Upper lobe of right lung (tissue), 1 donor: ENCODE measurements around the gene MEG3. TPM values are rescaled to one million over a fixed set of nuclear protein-coding genes. Genes with fewer than 3 reads are reported as not detected.

Experiments used
- ATAC-seq: fragments of 200-7000 bp; cut with Tn5 transposase; one replicate; pipeline ENCODE4 v1.9.1; 2020; ENCODE audit warnings: mild to moderate bottlenecking, moderate library complexity
- DNase-seq: peaks from one replicate; pipeline ENCODE4 v3.0.0-alpha.2; 2020
- H3K27ac ChIP-seq: fragments of 200-600 bp; one replicate; pipeline ENCODE4 v1.8.0; 2022
- H3K27me3 ChIP-seq: fragments of 200-600 bp; one replicate; pipeline ENCODE4 v1.8.0; 2022; ENCODE audit warnings: mild to moderate bottlenecking
- H3K36me3 ChIP-seq: fragments of 200-600 bp; one replicate; pipeline ENCODE4 v1.8.0; 2022
- H3K4me1 ChIP-seq: fragments of 200-600 bp; one replicate; pipeline ENCODE4 v1.8.0; 2022
- H3K4me3 ChIP-seq: fragments of 200-600 bp; one replicate; pipeline ENCODE4 v1.8.0; 2022; ENCODE audit warnings: mild to moderate bottlenecking
- H3K9me3 ChIP-seq: fragments of 200-600 bp; one replicate; pipeline ENCODE4 v1.8.0; 2022
- CTCF ChIP-seq: fragments of 200-600 bp; IDR thresholded peaks from one replicate; pipeline ENCODE4 v1.8.0; 2022; ENCODE audit warnings: antibody characterized with exemption
- intact Hi-C: fragments of 100-400 bp; cut with DNase I; formaldehyde crosslinking; loops from one replicate; pipeline ENCODE4 v1.11.0; 2022
- total RNA-seq: library from RNA; stranded (reverse); fragmentation: NEBNext Ultra II Directional; extraction: Animal tissue kit (Norgen Biotek cat#: 25700); gene quantifications from one replicate; pipeline ENCODE4 v1.2.1, GENCODE V29; 2021
- donor health status: DM: no; HTN: yes; CAD: no; lungs with severe emphysema.

Gene MEG3
- total RNA-seq, 1 donor from 2014 or later: 15.6 TPM

- ATAC-seq (no peak), DNase-seq (no peak)
- Histone ChIP-seq H3K4me3 (no peak overlapping the region), H3K27me3 (peaks cover 7% of the 10 kb centered on the region), H3K27ac (no peak overlapping the region), H3K36me3 (no peaks in the 10 kb centered on the region), H3K4me1 (no peaks in the 10 kb centered on the region), H3K9me3 (no peaks in the 10 kb centered on the region)
- intact Hi-C loops: no loop called here
- no peak for TF ChIP-seq CTCF
Observed at GRCh38 chr14:100857233-100857922, 31.5 kb downstream of the MEG3 start.

- no peak for TF ChIP-seq CTCF
- intact Hi-C loops: no loop called here
- Histone ChIP-seq H3K4me3 (no peak overlapping the region), H3K27me3 (peaks cover 7% of the 10 kb centered on the region), H3K27ac (no peak overlapping the region), H3K36me3 (no peaks in the 10 kb centered on the region), H3K4me1 (no peaks in the 10 kb centered on the region), H3K9me3 (no peaks in the 10 kb centered on the region)
- DNase-seq: no peak
- no peak for ATAC-seq
Observed at GRCh38 chr14:100857923-100858837, 32.3 kb downstream of the MEG3 start.

- TF ChIP-seq CTCF: no peak
- DNase-seq (no peak), ATAC-seq (no peak)
Observed at GRCh38 chr14:100858838-100859220, 32.9 kb downstream of the MEG3 start.

GRCh38 chr14:100859781-100860180, 33.9 kb downstream of the MEG3 start:
- DNase-seq (no peak), ATAC-seq (no peak)
- Histone ChIP-seq H3K27me3 (peaks cover 7% of the 10 kb centered on the region), H3K9me3 (no peaks in the 10 kb centered on the region), H3K4me1 (no peaks in the 10 kb centered on the region), H3K27ac (no peak overlapping the region), H3K4me3 (no peak overlapping the region), H3K36me3 (no peaks in the 10 kb centered on the region)
- intact Hi-C loops: no loop called here
- no peak for TF ChIP-seq CTCF

More at GRCh38 chr14:100858838-100859220, 32.9 kb downstream of the MEG3 start:
- H3K27ac ChIP-seq: no peak overlapping the region
- no peaks in the 10 kb centered on the region for H3K36me3 ChIP-seq
- no peaks in the 10 kb centered on the region for H3K4me1 ChIP-seq
- H3K9me3 ChIP-seq: no peaks in the 10 kb centered on the region
- intact Hi-C loops: no loop called here
- H3K4me3 ChIP-seq: no peak overlapping the region
- H3K27me3 ChIP-seq: peaks cover 7% of the 10 kb centered on the region

GRCh38 chr14:100860556-100861187, 34.8 kb downstream of the MEG3 start:
- ATAC-seq: no peak
- no peak for TF ChIP-seq CTCF
- Histone ChIP-seq H3K36me3 (no peaks in the 10 kb centered on the region), H3K4me1 (no peaks in the 10 kb centered on the region), H3K27ac (no peak overlapping the region), H3K4me3 (no peak overlapping the region), H3K27me3 (peaks cover 7% of the 10 kb centered on the region), H3K9me3 (no peaks in the 10 kb centered on the region)
- intact Hi-C loops: no loop called here
- no peak for DNase-seq
